H1 (cell line): ENCODE results near the gene CRYBB2. TPM values are rescaled to one million over a fixed set of nuclear protein-coding genes. Genes with fewer than 3 reads are reported as not detected.

Experiments used
- CTCF ChIA-PET: fragments of 300-600 bp; sonication (Branson Sonifier 250); formaldehyde crosslinking; loops from one replicate; lab custom pipeline; 2021; ENCODE audit not compliant: partially characterized antibody; lab: Charles Lee
- POLR2A ChIA-PET: fragments of 300-600 bp; sonication (Branson Sonifier 250); formaldehyde crosslinking; loops from one replicate; lab custom pipeline; 2021; ENCODE audit warnings: inconsistent platforms; ENCODE audit not compliant: partially characterized antibody; lab: Charles Lee
- DNase-seq, 2 experiments: peaks; one replicate each; pipeline versions ENCODE4 v3.0.0 to v3.0.0-alpha.2; 2010 to 2022; ENCODE audit warnings: low spot score in 2 of 2, low read depth in 1 of 2, mixed read lengths in 1 of 2
- FAIRE-seq: peaks from 2 replicates; lab custom pipeline; 2011; peaks lifted over from hg19 to GRCh38; lab: Jason Lieb, UNC
- H2AFZ ChIP-seq: 2 replicates; pipeline ENCODE4 v1.8.1; 2012; ENCODE audit warnings: low read length, inconsistent platforms
- H2AK5ac ChIP-seq: 2 replicates; pipeline ENCODE4 v1.6.1; 2013; ENCODE audit warnings: low read depth, low read length
- H2BK120ac ChIP-seq: replicated peaks from 2 replicates; pipeline ENCODE3; 2013; ENCODE audit warnings: low read depth, low read length, inconsistent platforms
- H2BK12ac ChIP-seq: 2 replicates; pipeline ENCODE4 v1.6.1; 2013; ENCODE audit warnings: low read depth, low read length
- H2BK15ac ChIP-seq: 2 replicates; pipeline ENCODE4 v1.6.1; 2013; ENCODE audit warnings: low read length
- H2BK20ac ChIP-seq: 2 replicates; pipeline ENCODE4 v1.6.1; 2013; ENCODE audit warnings: low read length
- H2BK5ac ChIP-seq: 2 replicates; pipeline ENCODE4 v1.6.1; 2013; ENCODE audit warnings: low read depth, low read length
- H3K14ac ChIP-seq: 2 replicates; pipeline ENCODE4 v1.6.1; 2013; ENCODE audit warnings: inconsistent platforms; ENCODE audit not compliant: insufficient read length
- H3K18ac ChIP-seq: 2 replicates; pipeline ENCODE4 v1.6.1; 2013; ENCODE audit warnings: low read length; ENCODE audit errors: extremely low read depth
- H3K23ac ChIP-seq: 2 replicates; pipeline ENCODE4 v1.6.1; 2013; ENCODE audit warnings: inconsistent platforms; ENCODE audit not compliant: insufficient read length
- H3K23me2 ChIP-seq: 2 replicates; pipeline ENCODE4 v1.6.1; 2013; ENCODE audit warnings: low read depth, low read length
- H3K27ac ChIP-seq: 2 replicates; pipeline ENCODE4 v1.6.1; 2011; ENCODE audit warnings: low read depth, low read length, inconsistent platforms
- H3K27me3 ChIP-seq, 4 experiments: replicated peaks in 1 of 4; 1 replicate in 1 of 4; 2 replicates in 3 of 4; pipeline versions ENCODE4 v1.6.1 to v1.8.1; 2011 to 2013; ENCODE audit warnings: low read length in 3 of 4, mild to moderate bottlenecking in 3 of 4, inconsistent platforms in 2 of 4, mixed read lengths in 2 of 4, moderate library complexity in 1 of 4; ENCODE audit not compliant: control insufficient read depth in 3 of 4, insufficient read depth in 3 of 4; ENCODE audit errors: extremely low read depth in 1 of 4
- H3K36me3 ChIP-seq, 4 experiments: 2 replicates each; pipeline versions ENCODE4 v1.6.1 to v1.8.1; 2011 to 2013; ENCODE audit warnings: mild to moderate bottlenecking in 4 of 4, low read length in 3 of 4, moderate library complexity in 2 of 4, control low read depth in 1 of 4, inconsistent platforms in 1 of 4; ENCODE audit not compliant: insufficient read depth in 4 of 4, control insufficient read depth in 2 of 4
- H3K4ac ChIP-seq: replicated peaks from 2 replicates; pipeline ENCODE3; 2013; ENCODE audit warnings: low read length, low read depth, mixed read lengths, inconsistent platforms; ENCODE audit not compliant: insufficient read length
- H3K4me1 ChIP-seq, 4 experiments: replicated peaks in 1 of 4; 1 replicate in 1 of 4; 2 replicates in 3 of 4; pipeline versions ENCODE4 v1.6.1 to v1.8.1; 2011 to 2013; ENCODE audit warnings: low read length in 3 of 4, inconsistent platforms in 2 of 4, mixed read lengths in 1 of 4; ENCODE audit not compliant: insufficient read depth in 4 of 4, control insufficient read depth in 3 of 4
- H3K4me2 ChIP-seq, 2 experiments: 2 replicates each; pipeline versions ENCODE4 v1.6.1 to v1.8.1; 2011 to 2013; ENCODE audit warnings: low read depth in 2 of 2, low read length in 2 of 2, control low read depth in 1 of 2, inconsistent platforms in 1 of 2, mild to moderate bottlenecking in 1 of 2; ENCODE audit not compliant: insufficient read depth in 1 of 2
- H3K4me3 ChIP-seq, 4 experiments: fragments of 200-600, 300-600 bp in 1 of 4; sonication (generic), shearing (Covaris generic), sonication (Bioruptor Twin) in 1 of 4; 2 replicates each; pipeline versions ENCODE4 v1.5.1 to v1.8.1; 2011 to 2016; ENCODE audit warnings: low read length in 4 of 4, low read depth in 3 of 4, control low read depth in 2 of 4, inconsistent platforms in 2 of 4, mild to moderate bottlenecking in 2 of 4, mixed read lengths in 1 of 4, moderate library complexity in 1 of 4; ENCODE audit not compliant: insufficient read depth in 2 of 4; ENCODE audit errors: extremely low read depth in 1 of 4
- H3K56ac ChIP-seq: replicated peaks from 2 replicates; pipeline ENCODE3; 2013; ENCODE audit warnings: low read depth, mild to moderate bottlenecking, mixed read lengths, low read length, inconsistent platforms; ENCODE audit not compliant: insufficient read length
- H3K79me1 ChIP-seq: 2 replicates; pipeline ENCODE4 v1.6.1; 2013; ENCODE audit warnings: low read depth, low read length, control low read depth
- H3K79me2 ChIP-seq, 2 experiments: 2 replicates each; pipeline versions ENCODE4 v1.6.1 to v1.8.1; 2012 to 2013; ENCODE audit warnings: low read length in 2 of 2, mild to moderate bottlenecking in 2 of 2, inconsistent platforms in 1 of 2; ENCODE audit not compliant: insufficient read depth in 2 of 2, control insufficient read depth in 1 of 2
- H3K9ac ChIP-seq, 4 experiments: replicated peaks in 1 of 4; 1 replicate in 1 of 4; 2 replicates in 3 of 4; pipeline versions ENCODE4 v1.6.1 to v1.8.1; 2011 to 2013; ENCODE audit warnings: low read depth in 3 of 4, low read length in 3 of 4, control low read depth in 2 of 4, mild to moderate bottlenecking in 2 of 4, moderate library complexity in 2 of 4, inconsistent platforms in 1 of 4; ENCODE audit errors: extremely low read depth in 1 of 4
- H3K9me3 ChIP-seq, 2 experiments: 2 replicates each; pipeline versions ENCODE4 v1.6.1 to v1.8.1; 2012 to 2013; ENCODE audit warnings: mild to moderate bottlenecking in 2 of 2, moderate library complexity in 2 of 2, control low read depth in 1 of 2, inconsistent platforms in 1 of 2, low read depth in 1 of 2, low read length in 1 of 2, mixed read lengths in 1 of 2; ENCODE audit not compliant: insufficient read depth in 2 of 2
- H4K20me1 ChIP-seq, 2 experiments: replicated peaks in 1 of 2; 2 replicates each; pipeline versions ENCODE3 to v1.8.1; 2011 to 2013; ENCODE audit warnings: inconsistent platforms in 2 of 2, low read length in 2 of 2, mild to moderate bottlenecking in 1 of 2; ENCODE audit not compliant: insufficient read depth in 2 of 2, control insufficient read depth in 1 of 2
- H4K5ac ChIP-seq: 2 replicates; pipeline ENCODE4 v1.6.1; 2013; ENCODE audit warnings: low read length, low read depth, mixed read lengths, inconsistent platforms; ENCODE audit not compliant: insufficient read length
- H4K8ac ChIP-seq: 2 replicates; pipeline ENCODE4 v1.8.0; 2013; ENCODE audit warnings: mild to moderate bottlenecking, moderate library complexity, low read length, inconsistent platforms; ENCODE audit not compliant: insufficient read depth; ENCODE audit errors: extremely low read depth
- H4K91ac ChIP-seq: replicated peaks from 2 replicates; pipeline ENCODE3; 2013; ENCODE audit warnings: low read length, mixed read lengths, inconsistent platforms; ENCODE audit not compliant: insufficient read length
- KDM5A ChIP-seq: fragments of 200-600 bp; IDR thresholded peaks from 2 replicates; pipeline ENCODE4 v1.7.1; 2012; ENCODE audit warnings: mild to moderate bottlenecking, low read length, inconsistent platforms, mixed read lengths
- RXRA ChIP-seq: IDR thresholded peaks from 2 replicates; pipeline ENCODE4 v1.6.1; 2011; ENCODE audit warnings: low read depth, mild to moderate bottlenecking, low read length, moderate library complexity; ENCODE audit not compliant: insufficient read depth
- SIRT6 ChIP-seq: IDR thresholded peaks from one replicate; pipeline ENCODE4 v1.7.1; 2012; ENCODE audit warnings: low read length, inconsistent platforms
- SIX5 ChIP-seq: IDR thresholded peaks from 2 replicates; pipeline ENCODE4 v1.6.1; 2011; ENCODE audit warnings: mild to moderate bottlenecking, low read depth, low read length
- SRF ChIP-seq: IDR thresholded peaks from 2 replicates; pipeline ENCODE4 v1.6.1; 2011; ENCODE audit warnings: mild to moderate bottlenecking, low read depth, low read length, moderate library complexity
- TEAD4 ChIP-seq: IDR thresholded peaks from 2 replicates; pipeline ENCODE4 v1.6.1; 2012; ENCODE audit warnings: low read depth, low read length, inconsistent platforms, mixed read lengths
- WGBS, 2 experiments: shearing (Covaris generic) in 1 of 2; methylation state at CpG; one replicate each; pipeline versions ENCODE4 v1.1.6 to v1.1.7; 2013 to 2015; ENCODE audit warnings: low lambda C conversion rate in 2 of 2, mixed read lengths in 2 of 2, inconsistent platforms in 1 of 2, low coverage in 1 of 2, missing lambda C conversion rate in 1 of 2; ENCODE audit not compliant: insufficient replicate concordance in 2 of 2, insufficient coverage in 1 of 2, insufficient read length in 1 of 2; ENCODE audit errors: extremely low coverage in 1 of 2, missing lambda C conversion rate in 1 of 2; 5-methylcytosine and 5-hydroxymethylcytosine counted together
- polyA plus RNA-seq, 7 experiments: library from polyadenylated mRNA; depleted of rRNA in 3 of 7; stranded (reverse) in 5 of 7; unstranded in 2 of 7; fragments of >200 nt in 5 of 7; fragments of 200-250 nt in 2 of 7; gene quantifications; 1 replicate in 5 of 7; 2 replicates in 1 of 7; 4 replicates in 1 of 7; pipeline versions ENCODE4 v1.2.1 to v1.2.3, GENCODE V29; 2011 to 2013; ENCODE audit warnings: missing spikeins in 2 of 7, mixed read lengths in 2 of 7
- total RNA-seq: library from RNA; stranded (reverse); fragmentation: NEBNext Ultra II Directional; extraction: Animal tissue kit (Norgen Biotek cat#: 25700); gene quantifications from 2 replicates; pipeline ENCODE4 v1.2.1, GENCODE V29; 2021

Gene CRYBB2
- total and polyA plus RNA-seq, 2 of the 8 experiments (the other 6 are each of a cell fraction or from before 2014, with no cell fraction given), result 0.12 TPM; not detected in 1

- Histone ChIP-seq H4K5ac (no peak overlapping the region), H2AK5ac (no peak overlapping the region), H2BK120ac (no peak overlapping the region), H3K14ac (no peak overlapping the region), H3K4me1 (no peaks in the 10 kb centered on the region), H4K8ac (no peak overlapping the region), H2BK12ac (no peak overlapping the region), H3K9ac (no peak overlapping the region), H3K27me3 (peaks cover 0 to 4% (median 0%) of the 10 kb centered on the region in 4 experiments; a peak in 2 of 7 replicates), H3K23ac (no peak overlapping the region), H3K9me3 (no peaks in the 10 kb centered on the region; a peak in 1 of 4 replicates), H3K79me2 (no peaks in the 10 kb centered on the region), H3K27ac (no peak overlapping the region), H2BK5ac (no peak overlapping the region), H2BK20ac (no peak overlapping the region), H4K20me1 (no peaks in the 10 kb centered on the region), H2BK15ac (no peak overlapping the region), H3K18ac (no peak overlapping the region), H3K36me3 (no peaks in the 10 kb centered on the region), H3K23me2 (no peaks in the 10 kb centered on the region), H3K4me3 (no peak overlapping the region), H3K79me1 (no peaks in the 10 kb centered on the region), H3K4ac (no peak overlapping the region), H3K56ac (no peak overlapping the region), H4K91ac (no peak overlapping the region), H3K4me2 (no peak overlapping the region), H2AFZ (no peak overlapping the region)
- TF ChIP-seq SIX5, result no peak
- TF ChIP-seq SIRT6, result no peak
- no peak for TF ChIP-seq TEAD4
- no peak for TF ChIP-seq SRF
- TF ChIP-seq KDM5A, result no peak
- TF ChIP-seq RXRA, result no peak
- CTCF ChIA-PET, result interaction anchor here (1.4 to 1.7 kb wide), 3 partner anchors 11 to 114 kb away, joined by 4 to 6 read pairs (median 4); no protein-coding TSS in a partner anchor
- 90% methylated on average over 4 of the region's 4 CpGs; no CpG with 5 or more reads in 1 of the 2 experiments for WGBS, 2 experiments
- POLR2A ChIA-PET, result interaction anchor here (0.6 kb wide), 1 partner anchor 327 kb away, joined by 3 read pairs; no protein-coding TSS in a partner anchor
- DNase-seq (no peak), FAIRE-seq (no peak)
Observed at GRCh38 chr22:25219948-25220442, 556 bp downstream of the CRYBB2 start.
